H9 (cell line): ENCODE measurements around the gene PRKCD. TPM values are rescaled to one million over a fixed set of nuclear protein-coding genes. Genes with fewer than 3 reads are reported as not detected.

Experiments
- DNase-seq: peaks from one replicate; pipeline ENCODE4 v3.0.0-alpha.2; 2017
- H2AFZ ChIP-seq: one replicate; pipeline ENCODE4 v1.6.1; 2013; ENCODE audit warnings: mild to moderate bottlenecking, low read length, control low read depth, moderate library complexity
- H2AK5ac ChIP-seq: 2 replicates; pipeline ENCODE4 v1.6.1; 2013; ENCODE audit warnings: low read length, control low read depth, mixed read lengths; ENCODE audit not compliant: insufficient read length
- H2BK120ac ChIP-seq: one replicate; pipeline ENCODE4 v1.6.1; 2013; ENCODE audit warnings: low read depth, mild to moderate bottlenecking, low read length, control low read depth, inconsistent platforms; ENCODE audit not compliant: poor library complexity, severe bottlenecking
- H2BK12ac ChIP-seq: 2 replicates; pipeline ENCODE4 v1.6.1; 2013; ENCODE audit warnings: low read length, control low read depth, mixed read lengths, low read depth; ENCODE audit not compliant: insufficient read length
- H2BK15ac ChIP-seq: 2 replicates; pipeline ENCODE4 v1.6.1; 2013; ENCODE audit warnings: low read depth, low read length, control low read depth
- H2BK20ac ChIP-seq: one replicate; pipeline ENCODE4 v1.6.1; 2013; ENCODE audit warnings: low read depth, mild to moderate bottlenecking, low read length, control low read depth, inconsistent platforms; ENCODE audit not compliant: poor library complexity, severe bottlenecking
- H2BK5ac ChIP-seq: 2 replicates; pipeline ENCODE4 v1.6.1; 2013; ENCODE audit warnings: low read length, control low read depth, mixed read lengths; ENCODE audit not compliant: insufficient read length
- H3K14ac ChIP-seq: 2 replicates; pipeline ENCODE4 v1.6.1; 2013; ENCODE audit warnings: low read length, control low read depth; ENCODE audit not compliant: insufficient read depth
- H3K18ac ChIP-seq: 2 replicates; pipeline ENCODE4 v1.6.1; 2013; ENCODE audit warnings: low read depth, mild to moderate bottlenecking, mixed read lengths, low read length, control low read depth; ENCODE audit not compliant: insufficient read length
- H3K23ac ChIP-seq: 2 replicates; pipeline ENCODE4 v1.6.1; 2013; ENCODE audit warnings: low read length, control low read depth, mixed read lengths, low read depth; ENCODE audit not compliant: insufficient read length
- H3K23me2 ChIP-seq: 2 replicates; pipeline ENCODE4 v1.6.1; 2013; ENCODE audit warnings: low read depth, mild to moderate bottlenecking, mixed read lengths, low read length, control low read depth; ENCODE audit not compliant: insufficient read length, poor library complexity, severe bottlenecking
- H3K27ac ChIP-seq: 2 replicates; pipeline ENCODE4 v1.5.1; 2013; ENCODE audit warnings: low read length, control low read depth, mixed read lengths, low read depth; ENCODE audit not compliant: insufficient read length
- H3K27me3 ChIP-seq: 2 replicates; pipeline ENCODE4 v1.6.1; 2013; ENCODE audit warnings: low read length, control low read depth, inconsistent platforms; ENCODE audit not compliant: insufficient read depth
- H3K4ac ChIP-seq: 2 replicates; pipeline ENCODE4 v1.6.1; 2013; ENCODE audit warnings: low read depth, mild to moderate bottlenecking, control low read depth, inconsistent platforms, low read length, moderate library complexity
- H3K4me1 ChIP-seq: 2 replicates; pipeline ENCODE4 v1.6.1; 2013; ENCODE audit warnings: low read length, control low read depth, inconsistent platforms; ENCODE audit not compliant: insufficient read depth
- H3K4me2 ChIP-seq: 2 replicates; pipeline ENCODE4 v1.6.1; 2013; ENCODE audit warnings: low read length, control low read depth, mixed read lengths; ENCODE audit not compliant: insufficient read length, insufficient read depth
- H3K56ac ChIP-seq: 2 replicates; pipeline ENCODE4 v1.6.1; 2013; ENCODE audit warnings: low read depth, mild to moderate bottlenecking, mixed read lengths, low read length, control low read depth; ENCODE audit not compliant: insufficient read length
- H3K79me1 ChIP-seq: 2 replicates; pipeline ENCODE4 v1.6.1; 2013; ENCODE audit warnings: low read depth, mild to moderate bottlenecking, moderate library complexity, low read length, control low read depth, inconsistent platforms; ENCODE audit not compliant: insufficient read depth, poor library complexity, severe bottlenecking
- H3K79me2 ChIP-seq: 2 replicates; pipeline ENCODE4 v1.6.1; 2013; ENCODE audit warnings: low read length, control low read depth, inconsistent platforms; ENCODE audit not compliant: insufficient read depth
- H3K9ac ChIP-seq: 2 replicates; pipeline ENCODE4 v1.6.1; 2013; ENCODE audit warnings: low read length, control low read depth, mixed read lengths; ENCODE audit not compliant: insufficient read length; ENCODE audit errors: extremely low read depth
- H3K9me3 ChIP-seq: one replicate; pipeline ENCODE4 v1.6.1; 2013; ENCODE audit warnings: low read depth, low read length, inconsistent platforms; ENCODE audit not compliant: control insufficient read depth
- H3T11ph ChIP-seq: one replicate; pipeline ENCODE4 v1.6.1; 2013; ENCODE audit warnings: mild to moderate bottlenecking, low read length, control low read depth, inconsistent platforms
- H4K20me1 ChIP-seq: one replicate; pipeline ENCODE4 v1.6.1; 2013; ENCODE audit not compliant: control insufficient read depth, insufficient read length, insufficient read depth
- H4K5ac ChIP-seq: 2 replicates; pipeline ENCODE4 v1.6.1; 2013; ENCODE audit warnings: low read depth, mild to moderate bottlenecking, mixed read lengths, low read length, control low read depth; ENCODE audit not compliant: insufficient read length
- H4K8ac ChIP-seq: replicated peaks from 2 replicates; pipeline ENCODE4 v1.6.1; 2013; ENCODE audit warnings: low read length, control low read depth, mixed read lengths, low read depth; ENCODE audit not compliant: insufficient read length
- H4K91ac ChIP-seq: 2 replicates; pipeline ENCODE4 v1.6.1; 2013; ENCODE audit warnings: low read depth, mild to moderate bottlenecking, moderate library complexity, mixed read lengths, low read length, control low read depth; ENCODE audit not compliant: insufficient read length
- H3K27ac Mint-ChIP-seq, 3 experiments: 2 replicates in 2 of 3; 3 replicates in 1 of 3; pipeline ENCODE4 v1.8.0; 2020 to 2021; ENCODE audit warnings: mixed read lengths in 3 of 3, mild to moderate bottlenecking in 1 of 3, moderate library complexity in 1 of 3
- H3K27me3 Mint-ChIP-seq: 2 replicates; pipeline ENCODE4 v1.8.0; 2021; ENCODE audit warnings: low read depth, mild to moderate bottlenecking, moderate library complexity, mixed read lengths
- H3K36me3 Mint-ChIP-seq, 3 experiments: 2 replicates in 2 of 3; 3 replicates in 1 of 3; pipeline ENCODE4 v1.8.0; 2020 to 2021; ENCODE audit warnings: low read depth in 3 of 3, mixed read lengths in 3 of 3; ENCODE audit not compliant: insufficient read depth in 1 of 3
- H3K4me1 Mint-ChIP-seq, 2 experiments: 2 replicates each; pipeline ENCODE4 v1.8.0; 2020; ENCODE audit warnings: mixed read lengths in 2 of 2
- H3K4me3 Mint-ChIP-seq, 2 experiments: 2 replicates in 1 of 2; 3 replicates in 1 of 2; pipeline ENCODE4 v1.8.0; 2020 to 2021; ENCODE audit warnings: mild to moderate bottlenecking in 2 of 2, mixed read lengths in 2 of 2, moderate library complexity in 1 of 2
- H3K9me3 Mint-ChIP-seq, 2 experiments: 2 replicates in 1 of 2; 3 replicates in 1 of 2; pipeline ENCODE4 v1.8.0; 2020; ENCODE audit warnings: mild to moderate bottlenecking in 2 of 2, mixed read lengths in 2 of 2, moderate library complexity in 1 of 2
- CTCF ChIP-seq: fragments of 200-600 bp; sonication (generic); conservative IDR thresholded peaks from 3 replicates; pipeline ENCODE4 v1.8.0; 2021; ENCODE audit warnings: antibody characterized with exemption, mild to moderate bottlenecking
- WGBS: extraction: QIAGEN DNeasy Blood & Tissue Kit; methylation state at CpG from one replicate; pipeline ENCODE4 v1.1.7; 2013; ENCODE audit warnings: missing lambda C conversion rate, low lambda C conversion rate, mixed read lengths; ENCODE audit not compliant: insufficient read length; ENCODE audit errors: extremely low coverage; 5-methylcytosine and 5-hydroxymethylcytosine counted together
- total RNA-seq: library from RNA; stranded (reverse); gene quantifications from 2 replicates; pipeline ENCODE4 v1.2.1, GENCODE V29; 2021

PRKCD gene
- total RNA-seq, 1 experiment from 2014 or later: 23.7 TPM

GRCh38 chr3:53147903-53148400 lies 13.1 kb upstream of the PRKCD start:
- Histone ChIP-seq H3K27ac (no peak overlapping the region), H3K27me3 (no peaks in the 10 kb centered on the region), H3K4me1 (no peaks in the 10 kb centered on the region), H3K18ac (no peak overlapping the region), H3K23ac (no peak overlapping the region), H3K9ac (no peak overlapping the region), H4K5ac (no peak overlapping the region), H3K79me1 (no peaks in the 10 kb centered on the region), H3K79me2 (no peaks in the 10 kb centered on the region), H2BK5ac (no peak overlapping the region), H3K9me3 (no peaks in the 10 kb centered on the region), H2BK15ac (no peak overlapping the region), H4K20me1 (no peaks in the 10 kb centered on the region), H3K4me2 (no peak overlapping the region), H2AFZ (no peak overlapping the region), H3K23me2 (no peaks in the 10 kb centered on the region), H3K56ac (no peak overlapping the region), H2BK12ac (no peak overlapping the region), H4K91ac (no peak overlapping the region), H3K14ac (no peak overlapping the region), H2AK5ac (no peak overlapping the region), H4K8ac (no peak overlapping the region), H3K4ac (no peak overlapping the region), H3T11ph (no peak overlapping the region), H2BK20ac (no peak overlapping the region), H2BK120ac (no peak overlapping the region)
- peaks cover 0 to 2% of the 10 kb centered on the region in 2 experiments; a peak in 2 of 4 replicates for H3K4me1 Mint-ChIP-seq
- peak overlapping the region in 1 of 3 experiments; percentile 12; a peak in 1 of 7 replicates for H3K27ac Mint-ChIP-seq
- H3K9me3 Mint-ChIP-seq: no peaks in the 10 kb centered on the region
- H3K4me3 Mint-ChIP-seq: no peak overlapping the region
- DNase-seq: no peak
- no peaks in the 10 kb centered on the region for H3K36me3 Mint-ChIP-seq
- no CpG with 5 or more reads among the region's 2 CpGs for WGBS
- H3K27me3 Mint-ChIP-seq: peaks cover 4% of the 10 kb centered on the region
- TF ChIP-seq CTCF: no peak
